ENCODE results near the gene SLC9A3.

- TF ChIP-seq ELF4 (IDR thresholded peaks at IDR 0.05) (no peak), ZNF384 (IDR thresholded peaks at IDR 0.05) (no peak), FOXM1 (IDR thresholded peaks at IDR 0.05; ENCODE audit: borderline replicate concordance) (no peak), TARDBP (IDR thresholded peaks at IDR 0.05) (no peak), FOXA1 (IDR thresholded peaks at IDR 0.05) (no peak), SP1 (IDR thresholded peaks at IDR 0.05) (no peak)
- TF ChIP-seq, protein P1, sequence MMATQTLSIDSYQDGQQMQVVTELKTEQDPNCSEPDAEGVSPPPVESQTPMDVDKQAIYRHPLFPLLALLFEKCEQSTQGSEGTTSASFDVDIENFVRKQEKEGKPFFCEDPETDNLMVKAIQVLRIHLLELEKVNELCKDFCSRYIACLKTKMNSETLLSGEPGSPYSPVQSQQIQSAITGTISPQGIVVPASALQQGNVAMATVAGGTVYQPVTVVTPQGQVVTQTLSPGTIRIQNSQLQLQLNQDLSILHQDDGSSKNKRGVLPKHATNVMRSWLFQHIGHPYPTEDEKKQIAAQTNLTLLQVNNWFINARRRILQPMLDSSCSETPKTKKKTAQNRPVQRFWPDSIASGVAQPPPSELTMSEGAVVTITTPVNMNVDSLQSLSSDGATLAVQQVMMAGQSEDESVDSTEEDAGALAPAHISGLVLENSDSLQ (IDR thresholded peaks at IDR 0.05), result no peak
Observed at GRCh38 chr5:451587-452458, 72.4 kb downstream of the SLC9A3 start.
